ENCODE results near the gene NKAIN2. TPM values are rescaled to one million over a fixed set of nuclear protein-coding genes. Genes with fewer than 3 reads are reported as not detected.

The NKAIN2 gene
- total RNA-seq, 1 experiment from 2014 or later, result not detected

DNA sequence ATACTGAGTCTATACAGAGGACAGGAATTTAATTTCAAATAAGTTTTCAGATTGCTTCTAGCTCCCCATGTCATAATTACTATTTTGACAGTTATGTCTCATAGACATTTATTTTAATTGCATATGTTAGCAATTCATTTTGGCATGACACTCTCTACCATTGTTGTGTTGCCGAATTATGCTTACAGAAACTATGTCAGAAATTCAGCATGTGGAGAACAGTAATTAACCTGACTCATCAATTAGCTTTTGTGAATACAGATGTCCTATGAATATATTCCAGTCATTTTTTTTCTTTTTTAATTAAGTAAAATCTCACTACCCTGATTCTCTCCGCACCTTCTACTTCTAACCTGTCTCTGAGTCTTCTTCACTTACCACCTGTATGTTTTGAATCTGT lies 105.1 kb downstream of the NKAIN2 start (continued):
- TF ChIP-seq, protein P1, sequence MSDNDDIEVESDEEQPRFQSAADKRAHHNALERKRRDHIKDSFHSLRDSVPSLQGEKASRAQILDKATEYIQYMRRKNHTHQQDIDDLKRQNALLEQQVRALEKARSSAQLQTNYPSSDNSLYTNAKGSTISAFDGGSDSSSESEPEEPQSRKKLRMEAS (IDR thresholded peaks at IDR 0.05), result no peak
- TF ChIP-seq POLR2AphosphoS5 (IDR thresholded peaks at IDR 0.05; ENCODE audit: low read depth, low read length), result no peak
- no peak for TF ChIP-seq EGR1 (IDR thresholded peaks at IDR 0.05; ENCODE audit: low read depth)
- no peak for TF ChIP-seq CEBPB (IDR thresholded peaks at IDR 0.05; ENCODE audit: low read depth)
- no peak for TF ChIP-seq CBX3 (IDR thresholded peaks at IDR 0.05; ENCODE audit: low read depth)
- no peak for TF ChIP-seq SP1 (IDR thresholded peaks at IDR 0.05; ENCODE audit: low read depth)
- TF ChIP-seq JUND (IDR thresholded peaks at IDR 0.05), result no peak
- no peak for TF ChIP-seq ELF1 (IDR thresholded peaks at IDR 0.05; ENCODE audit: borderline replicate concordance, low read depth)
- TF ChIP-seq SIN3A (IDR thresholded peaks at IDR 0.05; ENCODE audit: low read depth), result no peak

DNA sequence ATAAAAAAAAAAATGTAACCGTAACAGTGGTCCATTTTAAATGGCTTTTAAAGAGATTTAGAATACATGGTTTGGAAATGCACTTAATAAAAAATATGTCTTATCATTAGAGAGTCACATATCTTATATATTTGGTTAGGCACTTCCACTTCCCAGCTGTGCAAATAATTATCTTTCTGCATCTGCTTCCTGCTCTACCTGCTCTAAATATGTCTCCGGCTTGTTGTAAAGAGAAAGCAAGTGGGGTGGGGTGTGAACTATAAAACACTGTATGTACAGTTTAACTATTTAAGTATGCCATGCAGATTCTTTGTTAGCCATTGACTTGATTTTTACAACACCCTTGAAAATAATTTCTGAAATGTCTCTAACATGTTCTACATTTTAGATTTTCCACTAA lies 106.3 kb downstream of the NKAIN2 start:
- Histone ChIP-seq H3K27me3 (ENCODE audit: insufficient read depth, low read length) (peaks cover 17% of the 10 kb centered on the region), H3K79me2 (ENCODE audit: insufficient read depth, low read length) (no peaks in the 10 kb centered on the region), H2AFZ (ENCODE audit: low read depth, low read length, poor library complexity, severe bottlenecking) (no peak overlapping the region), H3K27ac (ENCODE audit: low read depth, low read length) (no peak overlapping the region), H3K9me3 (ENCODE audit: control insufficient read depth in 1 of 2, insufficient read depth in 1 of 2, low read depth in 1 of 2, low read length in 2 of 2) (no peaks in the 10 kb centered on the region), H3K4me3 (replicated peaks in 1 of 2; ENCODE audit: low read depth in 1 of 2, low read length in 2 of 2) (no peak overlapping the region), H3K4me2 (ENCODE audit: low read length) (no peak overlapping the region), H3K36me3 (ENCODE audit: control insufficient read depth in 1 of 2, insufficient read depth in 2 of 2, low read length in 2 of 2) (no peaks in the 10 kb centered on the region), H4K20me1 (ENCODE audit: insufficient read depth) (no peaks in the 10 kb centered on the region; the same call in 1 of the 2 replicates), H3K9me2 (ENCODE audit: insufficient read depth) (no peaks in the 10 kb centered on the region), H3K4me1 (ENCODE audit: control insufficient read depth in 1 of 2, insufficient read depth in 2 of 2, low read length in 2 of 2) (no peaks in the 10 kb centered on the region), H3K9ac (ENCODE audit: low read length) (no peak overlapping the region)
- no peak for ATAC-seq
- CTCF ChIA-PET, result no interaction called here
- POLR2A ChIA-PET, result no interaction called here
- intact Hi-C loops (cut with micrococcal nuclease), result no loop called here
- DNase-seq (ENCODE audit: low read depth, low spot score), result no peak
- RAD21 ChIA-PET (ENCODE audit: low non-redundant PET in 1 of 2, low total read pairs in 2 of 2, uncharacterized antibody in 2 of 2, unreplicated experiment in 2 of 2), result no interaction called here
- TF ChIP-seq POLR2AphosphoS5 (IDR thresholded peaks at IDR 0.05; ENCODE audit: low read depth, low read length) (no peak), CBX3 (IDR thresholded peaks at IDR 0.05; ENCODE audit: low read depth) (no peak), ELF1 (IDR thresholded peaks at IDR 0.05; ENCODE audit: borderline replicate concordance, low read depth) (no peak), CEBPB (IDR thresholded peaks at IDR 0.05; ENCODE audit: low read depth) (no peak)
- BruUV-seq (replicated peaks), result no TSS peak

DNA sequence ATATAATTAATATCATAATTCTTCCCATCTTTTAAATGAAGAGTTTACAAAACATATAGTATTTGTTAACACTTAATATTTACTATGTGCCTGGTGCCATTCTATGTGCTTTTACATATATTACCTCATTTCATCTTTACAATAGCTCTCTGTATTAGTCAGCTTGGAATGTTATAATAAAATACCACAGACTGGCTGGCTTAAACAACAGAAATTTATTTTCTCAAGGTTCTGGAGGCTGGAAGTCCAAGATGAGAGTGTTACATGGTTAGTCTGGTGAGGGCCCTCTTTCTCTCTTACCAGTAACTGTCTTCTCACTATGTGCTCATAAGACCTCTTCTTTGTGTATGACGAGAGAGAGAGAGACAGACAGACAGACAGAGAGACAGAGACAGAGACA lies 110.2 kb downstream of the NKAIN2 start:
- intact Hi-C loops (cut with micrococcal nuclease), result no loop called here
- BruUV-seq (replicated peaks), result no TSS peak
- Histone ChIP-seq H3K27ac (ENCODE audit: low read depth, low read length) (no peak overlapping the region), H3K4me3 (replicated peaks in 1 of 2; ENCODE audit: low read depth in 1 of 2, low read length in 2 of 2) (no peak overlapping the region), H3K4me2 (ENCODE audit: low read length) (no peak overlapping the region), H3K9me2 (ENCODE audit: insufficient read depth) (no peaks in the 10 kb centered on the region), H2AFZ (ENCODE audit: low read depth, low read length, poor library complexity, severe bottlenecking) (no peak overlapping the region), H3K79me2 (ENCODE audit: insufficient read depth, low read length) (no peaks in the 10 kb centered on the region), H3K9ac (ENCODE audit: low read length) (no peak overlapping the region), H3K9me3 (ENCODE audit: control insufficient read depth in 1 of 2, insufficient read depth in 1 of 2, low read depth in 1 of 2, low read length in 2 of 2) (no peaks in the 10 kb centered on the region), H3K27me3 (ENCODE audit: insufficient read depth, low read length) (peaks cover 13% of the 10 kb centered on the region; the same call in 1 of the 2 replicates), H3K4me1 (ENCODE audit: control insufficient read depth in 1 of 2, insufficient read depth in 2 of 2, low read length in 2 of 2) (no peaks in the 10 kb centered on the region), H3K36me3 (ENCODE audit: control insufficient read depth in 1 of 2, insufficient read depth in 2 of 2, low read length in 2 of 2) (no peaks in the 10 kb centered on the region), H4K20me1 (ENCODE audit: insufficient read depth) (no peaks in the 10 kb centered on the region)
- no peak for DNase-seq (ENCODE audit: low read depth, low spot score)
- ATAC-seq, result no peak
- POLR2A ChIA-PET, result no interaction called here
- RAD21 ChIA-PET (ENCODE audit: low non-redundant PET in 1 of 2, low total read pairs in 2 of 2, uncharacterized antibody in 2 of 2, unreplicated experiment in 2 of 2), result no interaction called here
- CTCF ChIA-PET, result no interaction called here
- no peak for TF ChIP-seq FOSL1 (IDR thresholded peaks at IDR 0.05; ENCODE audit: low read depth)
- TF ChIP-seq, protein P2, sequence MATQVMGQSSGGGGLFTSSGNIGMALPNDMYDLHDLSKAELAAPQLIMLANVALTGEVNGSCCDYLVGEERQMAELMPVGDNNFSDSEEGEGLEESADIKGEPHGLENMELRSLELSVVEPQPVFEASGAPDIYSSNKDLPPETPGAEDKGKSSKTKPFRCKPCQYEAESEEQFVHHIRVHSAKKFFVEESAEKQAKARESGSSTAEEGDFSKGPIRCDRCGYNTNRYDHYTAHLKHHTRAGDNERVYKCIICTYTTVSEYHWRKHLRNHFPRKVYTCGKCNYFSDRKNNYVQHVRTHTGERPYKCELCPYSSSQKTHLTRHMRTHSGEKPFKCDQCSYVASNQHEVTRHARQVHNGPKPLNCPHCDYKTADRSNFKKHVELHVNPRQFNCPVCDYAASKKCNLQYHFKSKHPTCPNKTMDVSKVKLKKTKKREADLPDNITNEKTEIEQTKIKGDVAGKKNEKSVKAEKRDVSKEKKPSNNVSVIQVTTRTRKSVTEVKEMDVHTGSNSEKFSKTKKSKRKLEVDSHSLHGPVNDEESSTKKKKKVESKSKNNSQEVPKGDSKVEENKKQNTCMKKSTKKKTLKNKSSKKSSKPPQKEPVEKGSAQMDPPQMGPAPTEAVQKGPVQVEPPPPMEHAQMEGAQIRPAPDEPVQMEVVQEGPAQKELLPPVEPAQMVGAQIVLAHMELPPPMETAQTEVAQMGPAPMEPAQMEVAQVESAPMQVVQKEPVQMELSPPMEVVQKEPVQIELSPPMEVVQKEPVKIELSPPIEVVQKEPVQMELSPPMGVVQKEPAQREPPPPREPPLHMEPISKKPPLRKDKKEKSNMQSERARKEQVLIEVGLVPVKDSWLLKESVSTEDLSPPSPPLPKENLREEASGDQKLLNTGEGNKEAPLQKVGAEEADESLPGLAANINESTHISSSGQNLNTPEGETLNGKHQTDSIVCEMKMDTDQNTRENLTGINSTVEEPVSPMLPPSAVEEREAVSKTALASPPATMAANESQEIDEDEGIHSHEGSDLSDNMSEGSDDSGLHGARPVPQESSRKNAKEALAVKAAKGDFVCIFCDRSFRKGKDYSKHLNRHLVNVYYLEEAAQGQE (IDR thresholded peaks at IDR 0.05; ENCODE audit: low read depth), result no peak
- no peak for TF ChIP-seq EGR1 (IDR thresholded peaks at IDR 0.05; ENCODE audit: low read depth)
- TF ChIP-seq, protein P1 (IDR thresholded peaks at IDR 0.05), result no peak
- TF ChIP-seq JUND (IDR thresholded peaks at IDR 0.05), result no peak
- TF ChIP-seq RAD21 (IDR thresholded peaks at IDR 0.05; ENCODE audit: low read depth), result no peak
- no peak for TF ChIP-seq SRF (IDR thresholded peaks at IDR 0.05; ENCODE audit: low read depth)
- no peak for TF ChIP-seq CBX3 (IDR thresholded peaks at IDR 0.05; ENCODE audit: low read depth)
- no peak for TF ChIP-seq YY1 (IDR thresholded peaks at IDR 0.05; ENCODE audit: extremely low read depth, insufficient replicate concordance, low read depth, low read length)
- TF ChIP-seq ZFX (IDR thresholded peaks at IDR 0.05), result no peak
